GM19395 (cell line): ENCODE results near the gene SLC25A22.

Source experiments
- ATAC-seq: cut with Tn5 transposase; IDR thresholded peaks from one replicate; pipeline ENCODE4 v1.9.1; 2021; ENCODE audit warnings: mild to moderate bottlenecking, moderate library complexity; ENCODE audit not compliant: unreplicated experiment

The SLC25A22 gene

GRCh38 chr11:804599-804964 is 6.5 kb upstream of the SLC25A22 start:
- no peak for ATAC-seq

- ATAC-seq, result no peak
Observed at GRCh38 chr11:803770-804598, 5.9 kb upstream of the SLC25A22 start.

GRCh38 chr11:803467-803742 is 5.3 kb upstream of the SLC25A22 start:
- ATAC-seq, result no peak

GRCh38 chr11:802693-803466 is 4.8 kb upstream of the SLC25A22 start:
- ATAC-seq, result no peak

DNA sequence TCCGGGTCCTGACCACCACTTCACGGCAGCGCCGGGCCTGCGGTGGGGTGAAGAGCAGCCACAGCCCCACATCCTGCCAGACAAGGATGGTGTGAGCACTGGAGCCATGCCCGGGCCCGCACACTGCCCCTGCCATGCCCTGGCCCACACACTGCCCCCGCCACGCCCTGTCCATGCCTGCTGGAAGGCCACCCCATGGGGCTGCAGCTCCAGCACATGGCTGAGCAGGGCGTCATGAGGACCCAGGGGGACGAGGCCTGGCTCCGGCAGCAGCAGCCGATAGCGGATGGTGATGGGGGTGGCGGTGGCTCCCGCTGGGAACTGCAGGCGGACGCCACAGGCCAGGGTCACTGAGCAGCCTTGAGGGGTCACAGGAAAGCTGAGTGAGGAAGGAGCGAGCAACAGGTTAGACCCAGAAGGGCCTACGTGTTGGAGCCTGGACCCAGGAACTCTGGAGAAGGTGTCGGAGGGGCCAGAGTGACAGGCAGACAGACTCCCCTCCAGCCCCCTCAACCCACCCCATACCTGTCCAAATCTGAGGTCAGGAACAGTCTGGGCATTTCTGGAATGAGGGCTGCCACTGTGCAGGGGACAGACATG is 4.0 kb upstream of the SLC25A22 start:
- ATAC-seq, result no peak

DNA sequence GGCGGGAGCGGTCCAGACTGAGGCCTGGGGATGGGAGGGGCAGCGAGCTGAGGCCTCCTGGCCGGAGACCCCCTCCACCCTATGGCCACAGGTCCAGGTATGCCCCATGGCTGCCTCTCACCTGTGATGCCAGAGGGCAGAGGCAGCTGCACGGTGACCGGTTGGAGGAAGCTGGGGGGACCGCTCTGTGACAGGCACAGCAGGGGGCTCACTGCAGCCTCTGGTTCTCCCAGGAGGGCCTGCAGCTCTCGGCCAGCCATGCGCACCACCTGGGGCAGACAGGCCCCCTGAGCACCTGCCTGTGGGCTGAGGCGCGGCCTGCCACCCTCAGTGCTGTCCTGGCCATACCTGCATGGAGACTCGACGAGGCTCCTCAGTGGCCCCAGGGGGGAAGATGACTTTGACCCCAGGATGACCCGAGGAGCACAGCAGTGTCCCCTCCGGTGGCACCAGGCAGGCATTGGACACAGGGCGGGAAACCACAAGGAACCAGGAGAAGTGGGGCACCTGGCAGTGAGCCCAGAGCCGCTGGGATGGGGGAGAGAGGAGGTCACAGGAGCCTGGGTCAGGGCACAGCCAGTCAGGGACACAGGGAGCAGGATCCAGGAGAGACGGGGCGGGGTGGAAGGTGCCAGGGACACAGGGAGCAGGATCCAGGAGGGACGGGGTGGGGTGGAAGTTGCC is 3.2 kb upstream of the SLC25A22 start:
- ATAC-seq, result no peak

DNA sequence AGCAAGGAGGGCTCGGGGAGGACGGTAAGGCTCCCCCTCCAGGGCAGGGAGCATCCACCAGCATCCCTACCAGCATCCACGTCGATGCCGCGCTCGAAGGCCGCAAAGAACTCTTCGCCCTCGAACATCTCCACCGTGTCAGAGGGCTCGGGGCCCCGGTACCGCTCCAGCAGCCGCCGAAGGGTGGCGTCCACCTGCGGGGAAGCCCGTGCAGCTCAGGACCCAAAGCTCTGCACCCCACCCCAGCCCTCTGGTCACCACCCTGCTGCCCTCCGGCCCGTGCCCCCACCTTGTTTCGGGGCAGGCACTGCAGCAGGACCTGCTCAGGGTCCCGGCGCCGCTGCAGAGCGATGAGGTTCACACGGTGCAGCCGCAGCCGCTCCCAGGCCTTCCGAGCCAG is 2.4 kb upstream of the SLC25A22 start:
- no peak for ATAC-seq

- ATAC-seq, result no peak
Observed at GRCh38 chr11:799641-800316, 1.7 kb upstream of the SLC25A22 start.

DNA sequence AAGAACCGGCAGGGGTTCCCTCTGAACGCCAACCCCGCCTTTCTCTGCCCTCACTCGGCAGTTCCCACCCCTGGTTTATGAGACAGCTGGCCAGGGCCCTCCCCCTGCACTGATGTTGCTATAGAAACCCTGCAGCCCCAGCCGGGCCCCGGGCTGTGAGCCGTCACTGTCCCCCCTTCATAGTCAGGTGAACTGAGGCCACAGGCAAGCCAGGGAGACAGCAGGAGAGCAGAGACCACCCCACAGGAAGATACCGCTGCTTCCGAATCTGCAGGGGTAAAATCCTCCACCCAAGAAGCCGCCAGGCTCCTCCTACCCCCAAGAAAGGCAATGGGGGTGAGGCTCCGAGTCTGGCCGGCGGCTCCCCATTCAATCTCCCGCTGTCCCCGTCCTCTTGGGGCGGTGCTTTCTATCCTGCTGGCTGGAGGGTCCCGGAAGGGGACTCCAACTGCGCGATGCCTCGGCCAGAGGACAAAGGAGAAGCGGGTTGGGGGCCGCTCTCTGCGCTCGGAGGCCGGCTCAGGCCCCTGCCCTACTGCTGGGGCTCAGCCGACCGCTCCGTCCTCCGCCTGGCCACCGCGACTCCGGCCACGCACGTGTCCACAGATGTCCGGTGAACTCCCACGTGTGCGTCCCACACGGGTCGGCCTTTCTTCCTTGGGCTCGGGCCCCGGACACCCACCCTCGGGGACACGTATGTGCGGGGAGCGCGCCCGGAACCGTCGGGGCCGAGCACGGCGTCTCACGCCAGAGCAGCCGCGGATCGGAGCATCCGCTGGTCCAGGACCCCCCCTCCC is 587 bp downstream of the SLC25A22 start:
- peak; percentile 45 for ATAC-seq

DNA sequence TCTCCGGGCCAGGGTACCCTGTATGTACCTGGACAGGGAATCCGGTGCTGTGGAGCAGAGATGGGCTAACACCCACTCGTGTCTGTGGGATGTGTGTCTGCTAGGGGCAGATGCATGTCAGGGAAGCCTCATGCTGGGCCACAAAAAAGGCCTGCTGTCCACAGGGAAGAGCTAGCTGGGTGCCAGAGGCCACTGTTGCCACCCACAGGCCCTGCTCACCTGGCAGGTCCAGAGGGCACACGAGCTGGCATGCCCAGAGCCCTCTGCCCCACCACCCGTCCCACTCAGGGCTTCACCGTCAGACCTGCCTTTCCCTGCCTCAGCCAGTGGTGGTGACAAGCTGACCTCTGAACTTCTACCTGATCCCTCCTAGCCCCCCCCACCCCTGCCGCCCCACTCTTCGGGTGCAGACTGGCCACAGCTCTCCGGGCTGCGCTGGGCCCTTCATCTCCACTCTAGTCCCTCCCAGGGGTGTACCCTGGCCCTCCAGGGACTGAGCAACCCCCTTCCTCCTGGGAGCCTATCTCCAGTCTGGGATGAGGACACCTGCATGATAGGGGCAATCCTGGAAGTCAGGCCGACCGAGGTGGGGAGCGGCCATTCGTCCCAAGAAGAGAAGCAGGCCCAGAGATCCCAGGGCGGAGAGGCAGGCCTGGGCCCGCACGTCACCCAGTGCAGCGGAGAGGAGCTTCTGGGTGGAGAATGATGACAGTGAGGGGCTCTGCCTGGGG is 1.4 kb downstream of the SLC25A22 start:
- ATAC-seq, result no peak

DNA sequence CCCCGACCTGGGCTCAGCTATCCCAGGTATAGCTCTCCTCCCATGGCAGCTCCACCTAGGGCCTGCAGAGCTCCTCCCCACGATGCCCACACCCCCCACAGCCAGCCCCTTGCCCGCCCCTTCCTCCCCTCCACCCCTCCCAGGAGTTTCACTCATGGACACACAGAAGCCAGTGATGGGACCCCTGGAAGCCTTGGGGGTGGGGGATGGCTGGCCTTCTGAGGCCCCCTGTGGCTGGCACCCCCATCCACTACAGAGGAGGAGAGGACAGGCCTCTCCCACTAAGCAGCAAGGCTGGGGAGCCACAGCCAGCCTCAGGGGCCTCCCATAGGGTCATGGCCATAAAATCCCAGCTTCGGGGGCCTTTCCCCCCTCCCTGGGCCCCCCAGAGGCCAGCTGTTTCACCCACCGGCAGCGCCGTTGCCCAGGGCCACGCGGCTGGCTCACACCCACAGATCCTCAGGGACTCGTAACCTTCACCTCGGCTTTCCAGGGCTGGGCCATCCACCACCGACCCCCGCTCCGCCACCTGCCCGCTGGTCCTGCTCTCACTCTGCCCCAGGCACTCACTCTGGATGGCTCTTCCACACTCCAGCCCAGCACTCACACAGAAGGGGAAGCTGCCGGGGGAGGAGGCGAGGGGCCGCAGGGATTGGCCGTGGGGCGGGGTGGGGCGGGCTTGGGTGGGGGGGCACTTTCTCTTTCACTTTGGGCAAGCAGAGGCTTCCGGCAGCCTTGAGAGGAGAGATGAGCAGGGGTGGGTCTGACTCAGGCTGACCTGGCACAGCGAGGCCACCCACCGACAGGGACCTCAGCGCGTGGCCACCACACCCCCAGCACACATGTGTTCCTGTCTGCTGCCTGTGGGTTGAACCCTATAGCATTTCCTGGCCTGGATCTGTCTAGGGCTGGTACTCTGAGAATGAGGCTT is 2.2 kb downstream of the SLC25A22 start:
- no peak for ATAC-seq

DNA sequence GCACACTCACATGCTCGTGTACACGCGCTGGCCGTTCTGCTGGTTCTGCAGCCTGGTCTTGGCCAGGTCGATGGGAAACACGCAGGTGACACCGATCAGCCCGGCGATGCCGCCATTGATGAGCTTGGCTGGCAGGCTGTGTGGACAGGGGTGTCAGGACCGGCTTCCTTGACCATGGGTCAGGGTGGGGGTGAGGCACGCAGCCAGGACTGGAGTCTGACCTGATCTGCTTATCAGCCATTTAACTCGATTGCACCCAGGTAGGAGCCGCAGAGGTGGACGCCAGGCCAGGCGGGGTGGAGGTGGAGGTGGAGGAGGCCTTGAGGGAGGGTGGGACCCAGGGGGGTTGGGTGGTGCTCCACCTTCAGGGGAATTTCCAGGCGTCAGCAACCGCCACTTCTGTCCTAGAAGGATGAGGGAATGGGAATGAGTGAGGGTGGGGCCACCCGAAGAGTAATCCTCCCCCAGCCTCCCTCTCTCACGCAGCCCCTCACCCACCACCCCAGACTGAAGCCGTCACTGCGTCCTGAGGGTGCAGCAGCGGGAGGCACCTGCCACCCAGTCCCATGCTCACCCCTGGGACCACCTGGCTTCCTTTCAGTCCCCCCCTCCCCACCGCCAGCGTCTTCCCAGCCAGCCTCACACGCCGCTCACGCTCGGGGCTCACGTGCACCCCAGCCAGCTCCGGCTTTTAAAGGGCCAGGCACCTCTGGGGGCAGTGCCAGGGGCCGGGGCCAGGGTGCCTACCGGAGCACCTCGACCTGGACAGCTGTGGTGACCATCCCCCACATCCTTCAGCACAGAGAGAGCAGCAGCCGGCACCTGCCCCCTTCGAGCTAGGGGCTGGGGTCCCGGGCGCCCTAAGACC is 3.1 kb downstream of the SLC25A22 start:
- no peak for ATAC-seq

- ATAC-seq, result no peak
Observed at GRCh38 chr11:794013-794765, 3.9 kb downstream of the SLC25A22 start.

DNA sequence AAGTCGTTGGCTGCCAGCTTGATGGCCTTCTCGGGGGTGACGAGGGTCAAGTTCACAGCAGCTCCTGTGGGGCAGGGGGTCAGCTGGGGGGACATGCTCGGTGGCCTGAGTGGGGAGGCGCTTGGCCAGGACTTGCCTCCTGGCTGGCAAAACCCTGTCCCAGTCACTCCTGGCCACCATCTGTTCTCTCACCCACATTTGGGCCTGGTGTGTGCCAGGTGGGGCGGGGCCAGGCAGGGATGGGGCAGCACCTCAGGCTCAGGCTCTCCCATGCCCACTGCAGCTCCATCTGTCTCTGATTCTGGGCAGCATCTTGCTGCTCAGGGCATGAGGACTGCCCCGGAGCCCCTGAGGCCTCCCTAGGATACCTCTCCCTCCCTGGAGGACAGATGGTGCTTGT is 4.5 kb downstream of the SLC25A22 start:
- ATAC-seq, result no peak

GRCh38 chr11:792873-793272 is 5.2 kb downstream of the SLC25A22 start:
- ATAC-seq, result no peak

- ATAC-seq, result no peak
Observed at GRCh38 chr11:792535-792821, 5.6 kb downstream of the SLC25A22 start.
